Tibial artery (tissue), 4 donors: ENCODE results near the gene VTI1A.

Source experiments
- DNase-seq, 2 donors: peaks; one replicate each; pipeline ENCODE4 v3.0.0-alpha.2; 2019
- H3K27ac ChIP-seq, 2 donors: fragments of 200-600 bp; sonication (generic) in 1 of 2; 1 replicate in 1 of 2; 2 replicates in 1 of 2; pipeline ENCODE4 v1.5.1; 2018 to 2019; ENCODE audit warnings: mild to moderate bottlenecking in 1 of 2
- H3K27me3 ChIP-seq, 2 donors: fragments of 200-600 bp; sonication (generic) in 1 of 2; one replicate each; pipeline versions ENCODE4 v1.5.1 to v1.6.0; 2016 to 2019
- H3K36me3 ChIP-seq, 3 donors: fragments of 200-600 bp; sonication (generic) in 2 of 3; one replicate each; pipeline ENCODE4 v1.5.1; 2016 to 2019; ENCODE audit warnings: mild to moderate bottlenecking in 2 of 3
- H3K4me1 ChIP-seq, 4 donors: fragments of 200-600 bp; sonication (generic) in 2 of 4; 1 replicate in 3 of 4; 2 replicates in 1 of 4; pipeline ENCODE4 v1.5.1; 2016 to 2019
- H3K4me3 ChIP-seq, 2 donors: fragments of 200-600 bp; sonication (generic) in 1 of 2; 1 replicate in 1 of 2; 2 replicates in 1 of 2; pipeline ENCODE4 v1.5.1; 2018 to 2019; ENCODE audit warnings: mild to moderate bottlenecking in 2 of 2
- H3K9me3 ChIP-seq, 3 donors: fragments of 200-600 bp; sonication (generic) in 1 of 3; one replicate each; pipeline ENCODE4 v1.5.1; 2016 to 2019
- CTCF ChIP-seq, 2 experiments: fragments of 200-600 bp in 1 of 2; fragments of 450-650 bp in 1 of 2; IDR thresholded peaks; one replicate each; pipeline ENCODE4 v1.5.1; 2017 to 2019; ENCODE audit warnings: antibody characterized with exemption in 2 of 2, mild to moderate bottlenecking in 1 of 2, moderate library complexity in 1 of 2
- intact Hi-C: fragments of 100-400 bp; cut with DNase I; formaldehyde crosslinking; loops from one replicate; pipeline ENCODE4 v1.15.0; 2023; ENCODE audit warnings: low total_unique reads

The VTI1A gene

GRCh38 chr10:112603062-112603461 lies 156.0 kb downstream of the VTI1A start:
- Histone ChIP-seq H3K9me3 (no peaks in the 10 kb centered on the region), H3K27me3 (no peaks in the 10 kb centered on the region), H3K4me1 (no peaks in the 10 kb centered on the region), H3K27ac (no peak overlapping the region), H3K36me3 (no peaks in the 10 kb centered on the region), H3K4me3 (no peak overlapping the region)
- intact Hi-C loops: no loop called here
- no peak for DNase-seq
- TF ChIP-seq CTCF (IDR thresholded peaks at IDR 0.05): no peak

GRCh38 chr10:112605063-112605462 lies 158.0 kb downstream of the VTI1A start:
- H3K4me3 ChIP-seq: no peak overlapping the region
- H3K36me3 ChIP-seq: no peaks in the 10 kb centered on the region
- H3K4me1 ChIP-seq: no peaks in the 10 kb centered on the region
- DNase-seq: no peak
- no peak for TF ChIP-seq CTCF (IDR thresholded peaks at IDR 0.05)
- H3K27me3 ChIP-seq: no peaks in the 10 kb centered on the region
- intact Hi-C loops: no loop called here
- no peak overlapping the region for H3K27ac ChIP-seq
- no peaks in the 10 kb centered on the region for H3K9me3 ChIP-seq

- Histone ChIP-seq H3K4me1 (no peaks in the 10 kb centered on the region), H3K9me3 (no peaks in the 10 kb centered on the region), H3K27ac (no peak overlapping the region), H3K27me3 (no peaks in the 10 kb centered on the region), H3K36me3 (no peaks in the 10 kb centered on the region), H3K4me3 (no peak overlapping the region)
- TF ChIP-seq CTCF (IDR thresholded peaks at IDR 0.05): no peak
- DNase-seq: no peak
- intact Hi-C loops: no loop called here
These were observed 160.5 kb downstream of the VTI1A start for GRCh38 chr10:112607506-112607905.

GRCh38 chr10:112613620-112614019 lies 166.6 kb downstream of the VTI1A start:
- Histone ChIP-seq H3K4me1 (no peaks in the 10 kb centered on the region), H3K9me3 (peaks cover 0 to 11% (median 0%) of the 10 kb centered on the region in 3 donors), H3K27me3 (no peaks in the 10 kb centered on the region), H3K27ac (no peak overlapping the region), H3K36me3 (no peaks in the 10 kb centered on the region), H3K4me3 (no peak overlapping the region)
- no peak for DNase-seq
- intact Hi-C loops: no loop called here
- TF ChIP-seq CTCF (IDR thresholded peaks at IDR 0.05): no peak

GRCh38 chr10:112614072-112614471 lies 167.1 kb downstream of the VTI1A start:
- no peaks in the 10 kb centered on the region for H3K27me3 ChIP-seq
- no peak for DNase-seq
- peaks cover 0 to 11% (median 0%) of the 10 kb centered on the region in 3 donors for H3K9me3 ChIP-seq
- no peak overlapping the region for H3K27ac ChIP-seq
- TF ChIP-seq CTCF (IDR thresholded peaks at IDR 0.05): no peak
- no peak overlapping the region for H3K4me3 ChIP-seq
- H3K36me3 ChIP-seq: no peaks in the 10 kb centered on the region
- no peaks in the 10 kb centered on the region for H3K4me1 ChIP-seq
- intact Hi-C loops: no loop called here

- H3K27me3 ChIP-seq: no peaks in the 10 kb centered on the region
- H3K9me3 ChIP-seq: peaks cover 0 to 11% (median 0%) of the 10 kb centered on the region in 3 donors
- H3K36me3 ChIP-seq: no peaks in the 10 kb centered on the region
- no peak for DNase-seq
- TF ChIP-seq CTCF (IDR thresholded peaks at IDR 0.05): no peak
- intact Hi-C loops: no loop called here
- H3K4me3 ChIP-seq: no peak overlapping the region
- no peaks in the 10 kb centered on the region for H3K4me1 ChIP-seq
- H3K27ac ChIP-seq: no peak overlapping the region
These were observed 167.6 kb downstream of the VTI1A start for GRCh38 chr10:112614586-112614985.
